GM18951 (cell line): ENCODE results near the gene PTPRN.

ENCODE experiments used
- POLR2A ChIP-seq: IDR thresholded peaks from 4 replicates; pipeline ENCODE4 v1.6.1; 2011; ENCODE audit warnings: mild to moderate bottlenecking; ENCODE audit not compliant: insufficient read length, insufficient read depth; ENCODE audit errors: extremely low read depth
- in situ Hi-C: fragments of 300-500 bp; cut with MboI; formaldehyde crosslinking; loops from one replicate; pipeline ENCODE4 v1.12.0; 2022; ENCODE audit warnings: low sequenced_read_pairs, mixed read lengths, inconsistent platforms; ENCODE audit not compliant: unreplicated experiment

PTPRN gene

DNA sequence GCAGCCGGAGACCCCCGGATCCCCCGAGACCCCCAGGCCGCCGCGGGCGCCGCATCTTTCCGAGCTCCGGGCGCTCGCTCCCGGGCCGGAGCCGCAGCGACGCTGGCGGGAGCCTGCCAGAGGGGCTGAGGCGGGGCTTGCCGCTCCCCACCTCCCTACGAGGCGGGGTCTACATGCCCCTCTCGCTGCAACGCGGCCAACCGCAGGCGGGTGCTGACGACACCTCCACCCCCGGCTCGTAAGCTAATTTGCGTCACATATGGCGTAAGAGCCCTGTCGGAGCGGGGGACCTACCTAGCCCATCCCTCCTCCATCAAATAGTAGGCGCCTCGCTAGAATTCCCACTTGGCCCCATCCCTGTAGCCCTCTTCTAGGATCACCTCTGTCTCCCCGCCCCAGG is at the start of gene PTPRN:
Gene PTPRN (minus strand): TSS at position 124 of the 400 bp plus-strand sequence. CDS start 69 bp downstream, at position 55.
- no peak for TF ChIP-seq POLR2A
- in situ Hi-C loops = loop anchor here (10.0 kb wide), 1 partner anchor 154 kb away; no protein-coding TSS in a partner anchor

DNA sequence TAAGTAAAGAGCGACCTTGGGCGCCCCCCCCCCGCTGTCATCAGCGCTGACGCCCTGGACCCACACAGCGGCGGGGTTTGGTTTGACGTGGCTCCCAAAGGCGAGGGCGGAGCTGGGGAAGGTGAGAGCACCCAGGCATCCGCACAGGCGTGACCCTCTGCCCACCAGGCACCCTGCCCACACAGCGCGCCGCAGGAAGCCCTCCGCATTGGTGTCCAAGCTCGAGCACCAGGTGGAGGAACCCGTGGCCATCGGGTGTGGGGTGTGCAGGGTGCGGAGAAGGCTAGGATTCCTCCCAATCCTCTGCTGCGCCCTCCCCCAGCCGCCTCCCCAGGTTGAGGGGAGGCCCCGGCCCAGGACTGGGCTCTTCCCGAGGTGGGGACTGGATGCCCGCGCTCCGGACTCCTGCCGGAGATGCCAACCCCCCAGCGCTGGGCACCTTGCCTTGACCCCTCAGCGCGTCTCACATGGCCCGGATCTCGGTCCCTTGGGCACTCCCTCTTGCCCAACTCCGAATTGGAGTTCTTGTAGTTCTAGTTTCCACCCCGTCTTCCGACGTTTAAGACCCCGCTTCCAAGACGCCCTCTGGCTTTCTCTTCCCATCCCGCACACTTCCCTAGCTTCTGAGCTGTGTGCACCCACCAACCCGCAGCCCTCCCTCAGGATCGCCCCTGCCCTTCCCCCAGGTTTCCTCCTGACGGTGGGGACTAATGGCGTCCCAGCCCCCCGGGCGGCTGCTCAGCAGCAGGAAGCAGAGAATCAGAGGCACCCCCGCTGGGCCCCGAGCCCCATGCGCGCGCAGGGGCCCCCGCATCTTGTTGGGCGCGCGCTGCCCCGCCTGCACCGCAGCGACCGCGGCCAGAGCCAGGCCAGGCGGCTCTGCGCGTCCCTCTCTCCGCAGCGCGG is 49.2 kb upstream of the PTPRN start:
- in situ Hi-C loops = no loop called here

DNA sequence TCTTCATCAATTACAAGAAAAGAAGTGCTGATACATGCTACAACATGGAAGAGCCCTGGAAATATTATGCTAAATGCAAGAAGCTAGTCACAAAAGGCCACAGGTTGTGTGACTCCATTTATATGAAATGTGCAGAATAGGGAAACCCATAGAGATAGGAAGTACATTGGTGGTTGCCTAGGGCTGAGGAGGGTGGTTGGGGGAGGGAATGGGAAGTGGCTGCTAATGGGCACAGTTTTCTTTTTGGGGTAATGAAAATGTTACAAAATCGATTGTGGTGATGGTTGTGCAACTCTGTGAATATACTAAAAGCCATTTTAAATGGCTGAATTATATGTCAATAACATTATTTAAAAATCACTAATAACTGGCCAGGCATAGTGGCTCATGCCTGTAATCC is 47.6 kb upstream of the PTPRN start:
- in situ Hi-C loops = no loop called here

More for the DNA sequence above, 49.2 kb upstream of the PTPRN start:
- TF ChIP-seq POLR2A = no peak

DNA sequence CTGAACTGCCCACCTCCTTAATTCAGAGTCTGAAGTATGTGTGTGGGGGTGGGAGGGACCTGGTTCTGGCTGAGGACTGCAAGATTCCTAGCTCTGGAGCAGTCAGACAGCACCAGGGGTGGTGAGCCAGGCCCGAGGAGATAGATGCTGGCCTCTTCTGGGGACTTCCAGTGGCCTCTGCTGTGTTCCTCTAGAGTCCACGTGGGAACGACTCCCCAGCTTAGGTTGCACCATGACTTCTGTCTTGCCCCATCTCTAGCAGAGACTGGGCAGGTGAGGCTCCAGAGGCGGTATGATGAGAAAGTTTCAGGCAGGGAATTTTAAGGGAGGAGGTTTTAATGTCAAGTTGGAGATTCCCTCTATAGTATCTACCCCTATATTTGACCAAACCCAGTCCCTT is 45.4 kb upstream of the PTPRN start:
- in situ Hi-C loops = no loop called here
- TF ChIP-seq POLR2A = no peak

More for the DNA sequence above, 47.6 kb upstream of the PTPRN start:
- TF ChIP-seq POLR2A = no peak

DNA sequence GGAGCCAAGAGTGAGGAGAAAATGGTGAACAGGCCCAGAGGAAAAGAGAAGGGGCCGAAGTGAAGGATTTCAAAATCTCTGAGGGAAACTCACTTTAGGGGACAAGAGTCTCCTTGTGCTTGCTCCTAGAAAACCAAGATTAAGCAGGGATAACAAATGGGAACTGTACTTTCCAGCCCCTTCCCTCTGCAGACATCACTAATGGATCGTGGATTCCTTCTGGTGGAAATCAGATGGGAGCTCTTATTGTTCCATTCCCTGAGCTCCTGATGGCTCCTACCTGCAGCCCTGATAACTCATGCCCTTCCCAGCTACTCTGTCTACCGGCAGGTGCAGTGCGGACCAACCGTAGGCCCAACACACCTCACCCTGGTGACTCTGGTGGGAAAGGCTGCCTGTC is 43.9 kb upstream of the PTPRN start:
- TF ChIP-seq POLR2A = no peak
- in situ Hi-C loops = no loop called here

DNA sequence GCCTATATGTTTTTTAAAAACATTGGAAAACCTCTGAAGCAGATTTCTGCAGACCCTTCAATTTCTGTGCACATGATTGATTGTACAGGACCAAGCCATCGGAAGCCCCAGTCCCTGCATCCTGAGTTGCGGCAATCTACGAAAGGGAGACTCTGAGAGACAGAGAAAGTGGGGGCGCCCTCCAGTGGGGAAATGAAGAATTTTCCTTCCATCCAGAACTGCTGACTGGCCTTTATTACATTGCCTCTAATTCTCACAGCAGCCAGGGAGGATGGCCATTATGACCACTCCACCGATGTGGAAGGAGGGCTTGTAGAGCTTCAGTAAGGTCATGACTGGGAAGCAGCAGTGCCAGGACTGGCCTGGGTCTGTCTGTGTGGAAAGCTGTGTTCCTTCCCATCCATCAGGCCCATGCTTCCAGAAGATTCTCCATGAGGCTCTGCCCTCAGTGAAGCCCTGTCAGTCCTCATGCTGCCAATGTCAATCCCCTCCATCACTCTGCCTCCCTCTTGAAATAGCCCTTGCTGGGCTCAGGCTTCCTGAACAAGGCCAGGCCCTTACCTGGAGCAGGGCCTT is 43.3 kb upstream of the PTPRN start:
- no peak for TF ChIP-seq POLR2A
- in situ Hi-C loops = no loop called here

DNA sequence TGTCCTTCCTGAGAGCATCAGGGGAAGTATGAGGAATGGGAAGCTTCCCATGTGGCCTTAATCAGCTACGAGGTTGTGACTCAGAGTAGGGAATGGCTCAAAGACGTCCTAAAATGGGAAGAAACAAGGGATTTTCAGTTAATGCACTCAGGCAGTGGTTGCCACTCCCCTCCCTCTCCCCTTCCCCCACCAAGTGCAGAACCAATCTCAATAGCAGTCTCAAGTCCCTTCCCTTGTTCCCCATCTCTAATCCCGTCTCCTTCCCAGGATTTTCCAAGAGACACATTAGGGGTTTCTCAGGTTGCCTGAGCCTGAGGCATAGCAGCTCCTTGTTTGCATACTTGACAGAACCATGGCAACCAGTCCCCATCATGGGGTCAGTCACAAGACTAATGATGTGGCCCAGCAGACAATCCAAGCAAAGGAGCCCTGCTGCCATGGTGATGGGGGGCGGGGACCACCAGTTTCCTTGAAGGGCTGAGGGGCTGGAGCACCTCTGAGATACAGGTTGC is 41.6 kb upstream of the PTPRN start:
- in situ Hi-C loops = no loop called here

DNA sequence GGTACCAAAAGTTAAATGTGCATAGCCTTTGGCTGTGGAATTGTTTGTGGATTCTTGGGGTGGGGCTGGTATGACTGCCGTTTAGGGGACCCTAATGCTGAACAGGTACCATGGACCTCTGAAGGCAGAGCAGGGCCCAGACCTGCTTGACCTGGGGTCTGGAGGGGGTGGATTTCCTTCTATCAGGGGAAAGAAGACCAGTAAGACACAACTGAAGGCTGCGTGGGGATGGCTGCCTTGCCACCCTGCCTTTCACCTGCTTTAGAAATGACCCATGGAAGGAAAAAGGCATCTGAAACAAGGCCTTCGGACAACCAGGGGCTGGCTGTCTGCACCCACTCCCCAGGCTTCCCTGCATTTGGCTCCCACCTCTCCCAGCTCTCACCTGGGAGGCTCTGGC is 41.0 kb upstream of the PTPRN start:
- no peak for TF ChIP-seq POLR2A
- in situ Hi-C loops = no loop called here

More for the DNA sequence above, 41.6 kb upstream of the PTPRN start:
- TF ChIP-seq POLR2A = no peak

DNA sequence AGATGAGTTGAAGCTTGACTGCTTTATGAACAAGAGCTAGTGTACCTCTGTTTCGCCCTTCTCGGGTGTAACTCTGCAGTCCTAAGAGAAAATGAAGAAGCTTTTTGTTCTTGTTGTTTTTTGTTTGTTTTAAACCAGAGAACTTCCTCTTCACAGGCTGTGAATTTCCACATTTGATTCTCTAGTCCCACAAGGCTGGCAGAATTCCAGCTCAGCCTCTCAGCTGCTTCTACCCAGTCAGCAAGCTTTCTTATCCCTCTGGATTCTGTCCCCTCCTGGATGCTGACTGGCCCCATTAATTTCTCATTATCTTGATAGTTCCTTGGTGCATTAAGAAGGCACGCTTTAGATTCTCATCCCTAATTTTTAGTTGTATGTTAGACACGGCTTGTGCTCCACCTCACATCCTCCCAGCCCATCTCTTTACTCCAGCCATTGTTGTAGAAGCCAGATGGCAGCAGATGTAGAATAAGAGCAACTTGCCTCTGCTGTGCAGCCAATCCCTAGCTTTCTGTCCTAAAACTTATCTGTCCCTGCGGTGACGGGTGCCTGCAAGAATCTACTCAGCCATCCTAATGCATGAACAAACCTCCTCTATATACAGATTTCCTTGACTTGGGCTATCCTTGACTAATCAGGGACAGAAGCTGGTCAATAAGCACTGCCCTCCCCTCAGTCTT is 35.7 kb upstream of the PTPRN start:
- in situ Hi-C loops = no loop called here
- no peak for TF ChIP-seq POLR2A

DNA sequence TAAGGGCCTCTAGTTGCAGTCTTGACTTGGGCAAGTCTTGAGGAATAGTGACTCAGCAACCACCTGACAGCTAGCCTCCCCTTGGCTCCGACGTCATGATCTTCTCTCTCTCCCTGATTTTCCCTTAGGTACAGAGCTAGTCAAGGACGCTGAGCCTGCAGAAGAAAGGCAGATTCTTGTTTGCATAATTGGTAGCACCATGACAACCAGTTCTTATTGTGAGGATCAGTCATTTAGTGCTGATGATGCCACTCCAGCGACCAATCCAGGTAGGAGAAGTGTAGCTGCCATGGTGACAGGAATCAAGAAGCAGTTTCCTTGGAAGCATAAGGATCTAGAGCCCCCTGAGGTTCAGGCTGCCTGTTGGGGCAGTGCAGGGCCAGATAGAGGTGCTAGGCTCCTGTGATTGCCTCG is 26.2 kb upstream of the PTPRN start:
- TF ChIP-seq POLR2A = no peak
- in situ Hi-C loops = no loop called here

DNA sequence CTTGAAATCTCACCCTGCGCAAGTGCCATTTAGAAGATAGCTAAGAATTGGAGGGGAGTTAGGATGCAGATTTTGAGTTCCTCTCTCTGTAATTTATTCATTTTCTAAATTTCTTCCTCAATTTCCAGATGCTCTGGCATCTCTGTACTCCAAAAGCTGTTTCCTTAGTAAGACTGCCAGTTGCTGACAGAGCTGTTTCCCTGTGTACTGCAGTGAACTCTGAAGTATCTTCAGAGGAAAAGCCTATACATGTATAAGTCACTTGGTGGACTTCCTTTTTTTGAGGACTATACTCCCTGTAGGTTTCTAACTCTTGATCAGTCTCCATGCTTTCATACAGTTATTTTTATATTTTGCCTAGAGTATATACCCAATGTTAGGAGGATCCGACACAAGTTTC is 24.9 kb upstream of the PTPRN start:
- in situ Hi-C loops = no loop called here
- no peak for TF ChIP-seq POLR2A

DNA sequence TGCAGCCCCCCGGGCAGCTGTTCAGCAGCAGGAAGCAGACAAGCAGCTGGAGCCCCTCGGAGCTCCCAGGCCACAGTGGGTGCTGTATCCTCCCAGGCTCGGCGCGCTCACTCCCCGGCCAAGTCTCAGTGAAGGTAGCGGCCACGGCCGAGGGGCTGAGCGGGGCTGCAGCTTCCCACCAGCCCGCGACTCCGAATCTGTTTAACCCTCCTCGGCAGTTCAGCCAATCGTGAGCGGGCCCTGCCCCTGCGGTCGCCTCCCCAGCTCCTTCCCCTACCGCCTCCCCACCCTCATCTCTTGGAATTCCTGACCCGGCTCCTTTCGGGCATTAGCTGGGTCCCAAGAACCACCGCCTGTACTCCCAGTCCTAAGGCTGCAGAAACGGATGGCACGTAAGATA is 23.3 kb upstream of the PTPRN start, which contains the start of gene RESP18:
Gene RESP18 (minus strand): TSS at position 203 of the 400 bp plus-strand sequence.
- in situ Hi-C loops = no loop called here
- no peak for TF ChIP-seq POLR2A

DNA sequence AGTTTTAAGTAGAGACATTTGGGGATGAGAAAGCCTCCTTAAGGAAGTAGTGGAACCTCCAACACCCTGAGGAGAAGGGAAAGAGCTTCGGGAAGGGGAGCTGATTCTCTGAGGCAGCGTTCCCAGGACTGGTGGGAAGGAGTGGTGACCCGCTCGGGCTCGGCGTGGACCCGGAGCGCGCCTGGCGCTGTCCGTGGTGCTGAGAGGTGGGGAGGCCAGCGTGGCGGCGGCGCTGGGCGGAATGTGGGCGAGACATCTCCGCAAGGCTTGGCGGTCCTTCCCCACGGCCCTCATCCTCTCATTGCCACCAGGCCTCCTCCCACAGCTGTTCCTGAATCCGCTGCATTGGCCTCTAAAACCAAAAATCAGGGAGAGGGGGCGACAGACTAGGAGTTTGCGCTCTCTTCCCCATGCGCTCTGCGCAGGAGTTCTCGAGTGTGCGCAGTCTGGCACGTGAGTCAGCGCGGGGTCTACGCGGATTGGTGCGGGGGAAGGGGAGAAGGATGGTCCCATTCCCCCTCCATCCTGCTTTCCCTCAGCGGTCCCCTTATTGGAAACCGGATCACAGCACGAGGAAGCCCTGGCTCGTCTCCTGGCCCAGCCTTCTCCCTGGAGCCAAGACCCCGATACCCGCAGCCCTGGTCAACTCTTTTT is 22.5 kb upstream of the PTPRN start:
- TF ChIP-seq POLR2A = no peak
- in situ Hi-C loops = no loop called here
